SK-N-SH (cell line): ENCODE data around the gene P3H3. TPM values are rescaled to one million over a fixed set of nuclear protein-coding genes. Genes with fewer than 3 reads are reported as not detected.

Source experiments
- CTCF ChIA-PET: fragments of 300-600, 350-600 bp; formaldehyde crosslinking; extraction: SDS; loops from one replicate; lab custom pipeline; 2021; lab: Yijun Ruan, JAX
- POLR2A ChIA-PET: fragments of 350-600 bp; sonication (Branson Sonifier 250); formaldehyde crosslinking; extraction: SDS; loops from one replicate; lab custom pipeline; 2020; ENCODE audit warnings: antibody characterized with exemption, inconsistent platforms; lab: Yijun Ruan, JAX
- DNase-seq: peaks from one replicate; pipeline ENCODE4 v3.0.0; 2012
- H2AFZ ChIP-seq: fragments of 200-600 bp; sonication (generic); 2 replicates; pipeline ENCODE4 v1.8.1; 2016; ENCODE audit warnings: antibody characterized with exemption, mild to moderate bottlenecking, low read depth
- H3F3A ChIP-seq: fragments of 200-600 bp; sonication (generic); replicated peaks from 2 replicates; pipeline ENCODE3; 2016; ENCODE audit warnings: antibody characterized with exemption, mild to moderate bottlenecking; ENCODE audit not compliant: insufficient read depth
- H3K27ac ChIP-seq, 2 experiments: fragments of 200-500 bp in 1 of 2; fragments of 200-600 bp in 1 of 2; sonication (Bioruptor generic) in 1 of 2; sonication (generic), shearing (Covaris generic) in 1 of 2; 2 replicates each; pipeline versions ENCODE4 v1.5.1 to v1.6.1; 2014 to 2016; ENCODE audit warnings: low read depth in 2 of 2, inconsistent platforms in 1 of 2, low read length in 1 of 2, mild to moderate bottlenecking in 1 of 2, mixed read lengths in 1 of 2
- H3K27me3 ChIP-seq: fragments of 200-600 bp; sonication (generic), shearing (Covaris generic); 2 replicates; pipeline ENCODE4 v1.6.1; 2016; ENCODE audit warnings: mixed run types; ENCODE audit not compliant: insufficient read depth
- H3K36me3 ChIP-seq, 2 experiments: fragments of 200-500 bp in 1 of 2; fragments of 200-600 bp in 1 of 2; sonication (Bioruptor generic) in 1 of 2; sonication (generic) in 1 of 2; replicated peaks in 1 of 2; 2 replicates each; pipeline versions ENCODE3 to v1.5.1; 2014 to 2016; ENCODE audit warnings: low read length in 1 of 2, mild to moderate bottlenecking in 1 of 2; ENCODE audit not compliant: insufficient read depth in 2 of 2, control insufficient read depth in 1 of 2
- H3K4me1 ChIP-seq, 2 experiments: fragments of 200-500 bp in 1 of 2; fragments of 200-600 bp in 1 of 2; sonication (Bioruptor generic) in 1 of 2; sonication (generic), shearing (Covaris generic) in 1 of 2; 2 replicates each; pipeline versions ENCODE4 v1.5.1 to v1.6.1; 2014 to 2016; ENCODE audit warnings: low read depth in 1 of 2, low read length in 1 of 2, mixed run types in 1 of 2; ENCODE audit not compliant: insufficient read depth in 2 of 2, control insufficient read depth in 1 of 2
- H3K4me2 ChIP-seq: fragments of 200-600 bp; sonication (generic), shearing (Covaris generic); 2 replicates; pipeline ENCODE4 v1.6.1; 2017; ENCODE audit warnings: mixed run types
- H3K4me3 ChIP-seq, 2 experiments: fragments of 200-500 bp in 1 of 2; fragments of 200-600 bp in 1 of 2; sonication (Bioruptor generic) in 1 of 2; sonication (generic), shearing (Covaris generic) in 1 of 2; 2 replicates each; pipeline versions ENCODE4 v1.5.1 to v1.8.1; 2014 to 2016; ENCODE audit warnings: low read depth in 2 of 2, inconsistent platforms in 1 of 2, low read length in 1 of 2, mild to moderate bottlenecking in 1 of 2, mixed read lengths in 1 of 2, moderate library complexity in 1 of 2
- H3K79me2 ChIP-seq: fragments of 200-600 bp; sonication (generic); 2 replicates; pipeline ENCODE4 v1.8.1; 2017; ENCODE audit warnings: mild to moderate bottlenecking; ENCODE audit not compliant: insufficient read depth
- H3K9ac ChIP-seq: fragments of 200-600 bp; sonication (generic); 2 replicates; pipeline ENCODE4 v1.6.1; 2017; ENCODE audit warnings: mixed run types
- H3K9me2 ChIP-seq: fragments of 200-600 bp; sonication (generic); 2 replicates; pipeline ENCODE4 v1.6.1; 2017; ENCODE audit warnings: mixed run types
- H3K9me3 ChIP-seq: fragments of 200-600 bp; sonication (generic); 2 replicates; pipeline ENCODE4 v1.6.1; 2017; ENCODE audit warnings: mixed run types, mild to moderate bottlenecking, moderate library complexity
- H4K20me1 ChIP-seq: fragments of 200-600 bp; sonication (generic); 2 replicates; pipeline ENCODE4 v1.6.1; 2017; ENCODE audit warnings: mild to moderate bottlenecking, mixed run types; ENCODE audit not compliant: insufficient read depth
- EP300 ChIP-seq, 2 experiments: IDR thresholded peaks; 2 replicates each; pipeline versions ENCODE4 v1.4.0 to v1.6.1; 2012; ENCODE audit warnings: borderline replicate concordance in 1 of 2, low read depth in 1 of 2, low read length in 1 of 2
- EZH2phosphoT487 ChIP-seq: fragments of 200-600 bp; sonication (generic); IDR thresholded peaks from 2 replicates; pipeline ENCODE4 v1.6.1; 2017; ENCODE audit warnings: low read depth, mixed run types, mild to moderate bottlenecking, antibody characterized with exemption, moderate library complexity, borderline replicate concordance
- GATA2 ChIP-seq: sonication (generic); formaldehyde crosslinking; IDR thresholded peaks from 2 replicates; pipeline ENCODE4 v1.5.0; 2020; ENCODE audit warnings: mild to moderate bottlenecking, missing genetic modification reagents
- IRF3 ChIP-seq: fragments of 150-350 bp; IDR thresholded peaks from 2 replicates; pipeline ENCODE4 v1.6.1; 2016; ENCODE audit warnings: mild to moderate bottlenecking, low read depth, low read length
- JUND ChIP-seq: IDR thresholded peaks from 2 replicates; pipeline ENCODE4 v1.4.0; 2012
- NRF1 ChIP-seq: IDR thresholded peaks from 2 replicates; pipeline ENCODE4 v1.6.1; 2012; ENCODE audit warnings: low read depth, mild to moderate bottlenecking, low read length
- PBX3 ChIP-seq: IDR thresholded peaks from 2 replicates; pipeline ENCODE4; 2012
- POLR2AphosphoS5 ChIP-seq: IDR thresholded peaks from 2 replicates; pipeline ENCODE4 v1.6.1; 2012; ENCODE audit warnings: low read depth, low read length
- RCOR1 ChIP-seq: fragments of 150-350 bp; IDR thresholded peaks from 2 replicates; pipeline ENCODE4 v1.6.1; 2017; ENCODE audit warnings: antibody characterized with exemption, low read length
- SMC3 ChIP-seq: IDR thresholded peaks from 2 replicates; pipeline ENCODE4 v1.6.1; 2012; ENCODE audit warnings: low read depth, low read length, improper control_type of control experiment
- TAF1 ChIP-seq: IDR thresholded peaks from 2 replicates; pipeline ENCODE4 v1.6.1; 2012; ENCODE audit warnings: low read depth, mild to moderate bottlenecking, low read length, moderate library complexity, borderline replicate concordance
- USF2 ChIP-seq: fragments of 150-350 bp; IDR thresholded peaks from 2 replicates; pipeline ENCODE4 v1.6.1; 2017; ENCODE audit warnings: antibody characterized with exemption, low read length, low read depth, borderline replicate concordance
- YY1 ChIP-seq: IDR thresholded peaks from 2 replicates; pipeline ENCODE4 v1.4.0; 2012; ENCODE audit warnings: low read depth, mild to moderate bottlenecking
- WGBS: methylation state at CpG from one replicate; pipeline ENCODE4 v1.1.6; 2017; ENCODE audit warnings: low lambda C conversion rate; 5-methylcytosine and 5-hydroxymethylcytosine counted together
- polyA plus RNA-seq, 3 experiments: library from polyadenylated mRNA; depleted of rRNA; stranded (reverse); fragments of >200 nt; gene quantifications; 2 replicates each; pipeline ENCODE4 v1.2.3, GENCODE V29; 2012
- TF ChIP-seq, protein P1 (sequence below): IDR thresholded peaks from 2 replicates; pipeline ENCODE4 v1.4.0; 2012; ENCODE audit warnings: low read depth, borderline replicate concordance
- TF ChIP-seq, protein P2 (sequence below): IDR thresholded peaks from 2 replicates; pipeline ENCODE4 v1.6.1; 2012; ENCODE audit warnings: mild to moderate bottlenecking, low read depth, low read length, moderate library complexity

P3H3 gene
- polyA plus RNA-seq, 1 of the 3 experiments (the other 2 are of a cell fraction), result 74.6 TPM

- 79% methylated on average over 3 of the region's 12 CpGs for WGBS
Measured at GRCh38 chr12:6823182-6824084, 4.8 kb upstream of the P3H3 start.

More at GRCh38 chr12:6823182-6824084, 4.8 kb upstream of the P3H3 start:
- POLR2A ChIA-PET, result interaction anchor here (0.6 to 7.0 kb wide), 4 partner anchors 14 to 140 kb away, joined by 3 to 46 read pairs (median 3); partner anchors contain the start of genes MLF2 and SPSB2
- no peak for DNase-seq
- H3K9ac ChIP-seq, result no peak overlapping the region
- no peaks in the 10 kb centered on the region for H3K9me2 ChIP-seq
- no peak overlapping the region for H2AFZ ChIP-seq
- peaks cover 24 to 70% of the 10 kb centered on the region in 2 experiments; a peak in 3 of 4 replicates for H3K4me1 ChIP-seq
- peaks cover 8% of the 10 kb centered on the region for H3F3A ChIP-seq
- no peaks in the 10 kb centered on the region for H4K20me1 ChIP-seq
- H3K79me2 ChIP-seq, result peaks cover 5% of the 10 kb centered on the region; the same call in 1 of the 2 replicates
- no peaks in the 10 kb centered on the region for H3K27me3 ChIP-seq
- H3K4me3 ChIP-seq, result no peak overlapping the region
- H3K36me3 ChIP-seq, result no peaks in the 10 kb centered on the region
- H3K9me3 ChIP-seq, result no peaks in the 10 kb centered on the region
- CTCF ChIA-PET, result interaction anchor here (0.6 to 14.1 kb wide), 11 partner anchors 12 to 210 kb away, joined by 3 to 246 read pairs (median 24); partner anchors contain the start of genes CDCA3, GNB3, MLF2 and PTMS
- H3K27ac ChIP-seq, result no peak overlapping the region
- TF ChIP-seq POLR2AphosphoS5, result no peak
- TF ChIP-seq EP300 (IDR thresholded peaks at IDR 0.05; ENCODE audit: borderline replicate concordance in 1 of 2, low read depth in 1 of 2, low read length in 1 of 2), result no peak
- no peak for TF ChIP-seq RCOR1
- no peak for TF ChIP-seq GATA2 (CRISPR knock-in tag)
- TF ChIP-seq, protein P1, sequence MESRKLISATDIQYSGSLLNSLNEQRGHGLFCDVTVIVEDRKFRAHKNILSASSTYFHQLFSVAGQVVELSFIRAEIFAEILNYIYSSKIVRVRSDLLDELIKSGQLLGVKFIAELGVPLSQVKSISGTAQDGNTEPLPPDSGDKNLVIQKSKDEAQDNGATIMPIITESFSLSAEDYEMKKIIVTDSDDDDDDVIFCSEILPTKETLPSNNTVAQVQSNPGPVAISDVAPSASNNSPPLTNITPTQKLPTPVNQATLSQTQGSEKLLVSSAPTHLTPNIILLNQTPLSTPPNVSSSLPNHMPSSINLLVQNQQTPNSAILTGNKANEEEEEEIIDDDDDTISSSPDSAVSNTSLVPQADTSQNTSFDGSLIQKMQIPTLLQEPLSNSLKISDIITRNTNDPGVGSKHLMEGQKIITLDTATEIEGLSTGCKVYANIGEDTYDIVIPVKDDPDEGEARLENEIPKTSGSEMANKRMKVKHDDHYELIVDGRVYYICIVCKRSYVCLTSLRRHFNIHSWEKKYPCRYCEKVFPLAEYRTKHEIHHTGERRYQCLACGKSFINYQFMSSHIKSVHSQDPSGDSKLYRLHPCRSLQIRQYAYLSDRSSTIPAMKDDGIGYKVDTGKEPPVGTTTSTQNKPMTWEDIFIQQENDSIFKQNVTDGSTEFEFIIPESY, result no peak
- no peak for TF ChIP-seq TAF1
- TF ChIP-seq SMC3, result no peak
- TF ChIP-seq YY1, result no peak
- TF ChIP-seq JUND, result no peak
- TF ChIP-seq NRF1, result no peak
- TF ChIP-seq, protein P2, sequence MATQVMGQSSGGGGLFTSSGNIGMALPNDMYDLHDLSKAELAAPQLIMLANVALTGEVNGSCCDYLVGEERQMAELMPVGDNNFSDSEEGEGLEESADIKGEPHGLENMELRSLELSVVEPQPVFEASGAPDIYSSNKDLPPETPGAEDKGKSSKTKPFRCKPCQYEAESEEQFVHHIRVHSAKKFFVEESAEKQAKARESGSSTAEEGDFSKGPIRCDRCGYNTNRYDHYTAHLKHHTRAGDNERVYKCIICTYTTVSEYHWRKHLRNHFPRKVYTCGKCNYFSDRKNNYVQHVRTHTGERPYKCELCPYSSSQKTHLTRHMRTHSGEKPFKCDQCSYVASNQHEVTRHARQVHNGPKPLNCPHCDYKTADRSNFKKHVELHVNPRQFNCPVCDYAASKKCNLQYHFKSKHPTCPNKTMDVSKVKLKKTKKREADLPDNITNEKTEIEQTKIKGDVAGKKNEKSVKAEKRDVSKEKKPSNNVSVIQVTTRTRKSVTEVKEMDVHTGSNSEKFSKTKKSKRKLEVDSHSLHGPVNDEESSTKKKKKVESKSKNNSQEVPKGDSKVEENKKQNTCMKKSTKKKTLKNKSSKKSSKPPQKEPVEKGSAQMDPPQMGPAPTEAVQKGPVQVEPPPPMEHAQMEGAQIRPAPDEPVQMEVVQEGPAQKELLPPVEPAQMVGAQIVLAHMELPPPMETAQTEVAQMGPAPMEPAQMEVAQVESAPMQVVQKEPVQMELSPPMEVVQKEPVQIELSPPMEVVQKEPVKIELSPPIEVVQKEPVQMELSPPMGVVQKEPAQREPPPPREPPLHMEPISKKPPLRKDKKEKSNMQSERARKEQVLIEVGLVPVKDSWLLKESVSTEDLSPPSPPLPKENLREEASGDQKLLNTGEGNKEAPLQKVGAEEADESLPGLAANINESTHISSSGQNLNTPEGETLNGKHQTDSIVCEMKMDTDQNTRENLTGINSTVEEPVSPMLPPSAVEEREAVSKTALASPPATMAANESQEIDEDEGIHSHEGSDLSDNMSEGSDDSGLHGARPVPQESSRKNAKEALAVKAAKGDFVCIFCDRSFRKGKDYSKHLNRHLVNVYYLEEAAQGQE, result no peak
- TF ChIP-seq EZH2phosphoT487, result no peak
- TF ChIP-seq USF2, result no peak
- TF ChIP-seq IRF3, result no peak
- TF ChIP-seq PBX3, result no peak
- H3K4me2 ChIP-seq, result no peak overlapping the region
